ACC112 (cell line): ENCODE data around the gene RIGI.
"Not testable (repeated sequence)": the region's sequence is repeated elsewhere in the genome, so short reads cannot be mapped to it uniquely, and the experiment has no call there.

Experiments
- H2AFZ ChIP-seq: fragments of 200-600 bp; sonication (generic); one replicate; pipeline ENCODE4 v1.6.0; 2017; ENCODE audit warnings: antibody characterized with exemption, low read length; ENCODE audit not compliant: unreplicated experiment
- H3K27ac ChIP-seq: fragments of 200-600 bp; sonication (generic); 2 replicates; pipeline ENCODE4 v1.5.1; 2014; ENCODE audit warnings: low read depth, mild to moderate bottlenecking, antibody characterized with exemption, low read length, moderate library complexity
- H3K27me3 ChIP-seq: fragments of 200-600 bp; sonication (generic); 2 replicates; pipeline ENCODE4 v1.6.1; 2014; ENCODE audit warnings: mild to moderate bottlenecking, antibody characterized with exemption, low read length, moderate library complexity, mixed read lengths; ENCODE audit not compliant: insufficient read depth
- H3K36me3 ChIP-seq: fragments of 200-600 bp; sonication (generic); 2 replicates; pipeline ENCODE4 v1.6.1; 2016; ENCODE audit warnings: mild to moderate bottlenecking, antibody characterized with exemption, low read length, moderate library complexity, mixed read lengths; ENCODE audit not compliant: insufficient read depth
- H3K4me1 ChIP-seq: fragments of 200-600 bp; sonication (generic); one replicate; pipeline ENCODE4 v1.6.1; 2016; ENCODE audit warnings: low read length, mixed read lengths; ENCODE audit not compliant: insufficient read depth, unreplicated experiment, control insufficient read depth
- H3K4me3 ChIP-seq: fragments of 200-600 bp; sonication (generic); 2 replicates; pipeline ENCODE4 v1.5.1; 2014; ENCODE audit warnings: mild to moderate bottlenecking, low read depth, low read length
- H3K79me2 ChIP-seq: fragments of 200-600 bp; sonication (generic); one replicate; pipeline ENCODE4 v1.6.0; 2016; ENCODE audit warnings: low read length; ENCODE audit not compliant: control insufficient read depth, unreplicated experiment, insufficient read depth

RIGI gene

DNA sequence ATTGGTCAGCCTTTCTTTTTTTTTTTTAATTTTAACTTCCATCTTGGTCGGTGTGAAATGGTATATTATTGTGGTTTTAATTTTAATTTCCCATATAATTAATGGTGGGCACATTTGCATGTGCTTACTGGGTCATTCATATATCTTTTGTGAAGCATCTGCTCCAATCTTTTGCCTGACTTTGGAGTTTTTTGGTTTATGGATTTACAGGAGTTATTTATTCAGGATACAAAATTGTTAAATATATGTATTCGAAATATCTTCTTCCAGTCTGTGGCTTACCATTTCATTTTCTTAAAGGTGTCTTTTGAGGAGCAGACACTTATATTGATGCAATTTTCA, 682 bp upstream of the RIGI start:
- H3K79me2 ChIP-seq = peaks cover 52% of the 10 kb centered on the region
- peaks cover 31% of the 10 kb centered on the region for H3K36me3 ChIP-seq
- H3K27ac ChIP-seq = peak overlapping the region; percentile 89
- H3K27me3 ChIP-seq = no peaks in the 10 kb centered on the region
- H3K4me1 ChIP-seq = peaks cover 25% of the 10 kb centered on the region
- H3K4me3 ChIP-seq = peak overlapping the region; percentile 91
- peak overlapping the region; percentile 57 for H2AFZ ChIP-seq

DNA sequence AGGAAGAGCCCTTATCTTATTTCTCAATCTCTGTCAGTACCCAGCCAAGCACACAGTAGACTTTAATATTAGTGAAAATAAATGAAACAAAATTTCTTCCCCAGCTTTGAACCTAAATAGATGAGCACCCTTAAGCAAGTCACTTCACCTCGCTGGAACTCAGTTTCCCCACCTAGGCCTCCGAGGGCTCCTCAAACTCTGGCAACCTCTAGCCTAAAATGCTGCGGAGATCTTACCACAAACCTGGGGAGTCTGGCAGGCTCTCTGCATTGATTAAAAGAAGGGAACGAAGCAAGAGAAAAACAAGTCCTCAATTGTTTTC, 326 bp downstream of the RIGI start:
- H3K4me3 ChIP-seq = peak overlapping the region; percentile 91
- peaks cover 37% of the 10 kb centered on the region for H3K36me3 ChIP-seq
- H3K4me1 ChIP-seq = peaks cover 25% of the 10 kb centered on the region
- H3K27ac ChIP-seq = peak overlapping the region; percentile 89
- H3K79me2 ChIP-seq = peaks cover 60% of the 10 kb centered on the region
- H2AFZ ChIP-seq = no peak overlapping the region
- H3K27me3 ChIP-seq = no peaks in the 10 kb centered on the region

DNA sequence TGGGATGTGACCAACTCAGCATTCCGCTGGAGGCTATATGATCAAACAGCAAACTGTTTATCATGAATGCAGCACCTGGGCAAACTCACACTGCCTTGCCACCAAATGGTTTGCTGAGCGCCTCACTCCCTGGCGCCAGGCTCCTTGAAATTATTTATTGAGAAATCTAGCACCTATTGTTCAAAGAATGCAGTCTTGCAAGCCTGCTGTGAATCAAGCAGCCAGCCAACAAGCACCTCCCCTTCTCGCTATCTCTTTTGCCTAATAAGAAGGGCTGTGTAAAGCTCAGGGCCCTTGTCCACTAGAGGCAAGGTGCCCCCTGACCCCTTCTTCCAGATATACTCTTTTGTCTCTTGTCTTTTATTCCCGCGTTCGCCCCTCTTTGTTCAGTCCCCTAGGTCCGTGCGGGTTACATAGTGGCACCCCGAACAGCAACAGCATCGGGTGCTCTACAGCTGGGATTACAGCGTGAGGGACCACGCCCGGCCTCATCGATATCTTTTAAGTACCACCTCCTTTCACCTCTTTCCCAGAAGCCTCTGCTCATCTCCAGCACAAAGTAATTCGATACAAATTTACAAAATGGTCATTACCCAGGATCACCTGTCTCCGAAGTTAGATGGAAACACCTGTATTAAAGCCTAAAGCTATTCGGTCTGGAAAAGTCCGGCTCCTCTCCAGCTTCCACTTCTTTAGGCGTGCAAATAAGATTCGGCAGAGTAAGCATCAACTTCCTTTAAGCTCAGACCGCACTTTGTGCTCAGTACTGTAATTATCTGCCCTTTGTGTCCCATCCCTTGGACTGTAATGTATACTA, 896 bp downstream of the RIGI start:
- H3K79me2 ChIP-seq = peaks cover 66% of the 10 kb centered on the region
- H3K4me3 ChIP-seq = peak overlapping the region; percentile 91
- H3K27ac ChIP-seq = peak overlapping the region; percentile 89

DNA sequence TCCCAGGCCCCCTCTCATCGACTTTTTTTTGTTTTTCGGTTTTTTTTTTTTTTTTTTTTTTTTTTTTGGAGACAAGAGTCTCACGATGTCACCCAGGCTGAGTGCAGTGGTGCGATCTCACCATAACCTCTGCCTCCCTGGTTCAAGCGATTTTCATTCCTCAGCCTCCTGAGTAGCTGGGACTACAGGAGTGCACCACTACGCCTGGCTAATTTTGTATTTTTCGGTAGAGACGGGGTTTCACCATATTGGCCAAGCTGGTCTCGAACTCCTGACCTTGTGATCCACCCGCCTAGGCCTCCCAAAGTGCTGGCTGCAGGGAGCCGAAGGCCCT, 1.5 kb downstream of the RIGI start:
- Histone ChIP-seq H3K4me1 (peaks cover 24% of the 10 kb centered on the region), H3K36me3 (peaks cover 48% of the 10 kb centered on the region), H3K79me2 (peaks cover 71% of the 10 kb centered on the region), H3K27ac (peak overlapping the region; percentile 89; the same call in 1 of the 2 replicates), H3K4me3 (peak overlapping the region; percentile 91)
- not testable (repeated sequence) for H3K27me3 ChIP-seq, H2AFZ ChIP-seq

More for the DNA sequence above, 896 bp downstream of the RIGI start:
- peaks cover 43% of the 10 kb centered on the region for H3K36me3 ChIP-seq
- peaks cover 25% of the 10 kb centered on the region for H3K4me1 ChIP-seq
- H3K27me3 ChIP-seq = no peaks in the 10 kb centered on the region
- no peak overlapping the region for H2AFZ ChIP-seq

DNA sequence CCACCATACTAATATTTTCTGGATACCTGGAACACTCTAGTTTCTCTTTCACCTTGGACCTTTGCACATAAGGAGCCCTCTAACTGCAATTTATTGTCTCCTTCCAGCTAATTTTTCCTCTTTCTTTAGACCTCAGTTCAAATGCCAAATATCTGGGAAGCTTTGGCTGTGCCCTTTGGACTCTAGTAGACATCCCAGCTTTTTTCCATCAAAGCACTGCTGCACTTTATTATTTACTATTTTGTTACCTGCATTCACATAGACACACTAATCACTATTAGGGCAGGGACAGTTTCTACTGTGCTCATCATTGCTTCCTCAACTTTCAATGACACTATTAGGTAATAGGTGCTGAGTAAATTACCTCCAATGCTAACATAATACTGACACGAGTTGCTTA, 2.1 kb downstream of the RIGI start:
- Histone ChIP-seq H3K4me1 (peaks cover 18% of the 10 kb centered on the region), H3K36me3 (peaks cover 55% of the 10 kb centered on the region), H3K79me2 (peaks cover 77% of the 10 kb centered on the region), H2AFZ (no peak overlapping the region), H3K4me3 (peak overlapping the region; percentile 91), H3K27ac (no peak overlapping the region), H3K27me3 (no peaks in the 10 kb centered on the region)

DNA sequence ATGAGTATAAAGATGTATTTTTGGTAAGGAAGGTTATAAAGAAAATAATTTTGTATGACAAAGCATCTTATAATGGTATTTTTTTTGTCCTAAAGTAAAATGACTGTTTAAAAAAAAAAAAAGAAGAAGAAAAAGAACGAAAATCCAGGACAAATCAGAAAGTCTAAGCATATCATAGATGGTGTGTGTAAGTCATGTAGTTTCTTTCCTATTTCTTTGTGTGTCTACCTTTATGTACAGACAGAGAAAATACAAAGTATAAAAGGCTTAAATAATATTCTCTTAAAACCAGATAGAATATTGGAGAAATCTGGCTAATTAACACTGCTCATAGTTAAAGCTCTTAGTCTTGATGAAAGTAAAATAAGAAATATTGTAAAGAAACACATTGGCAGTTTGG, 7.7 kb downstream of the RIGI start:
- peaks cover 91% of the 10 kb centered on the region for H3K36me3 ChIP-seq

DNA sequence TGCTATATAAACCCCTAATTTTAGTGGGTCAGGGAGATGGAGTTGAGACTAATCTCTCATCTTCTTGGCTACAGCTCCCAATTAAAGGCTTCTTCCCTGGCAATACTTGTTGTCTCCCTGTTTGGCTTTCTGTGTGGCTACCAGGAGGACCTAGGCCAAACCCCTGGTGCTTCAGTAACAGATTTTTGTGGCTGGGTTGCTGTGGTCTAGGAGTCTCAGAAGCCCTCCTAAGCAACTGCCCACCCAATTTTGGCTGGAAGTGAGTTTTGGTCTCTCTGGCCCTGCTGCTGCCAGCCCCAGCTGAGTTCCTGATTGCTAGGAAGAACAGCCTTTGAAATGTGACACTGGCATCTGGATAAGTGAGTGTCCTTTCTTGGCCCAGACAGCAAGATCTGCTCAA, 9.8 kb downstream of the RIGI start:
- no peak overlapping the region for H3K27ac ChIP-seq
- peaks cover 71% of the 10 kb centered on the region for H3K36me3 ChIP-seq
- no peaks in the 10 kb centered on the region for H3K4me1 ChIP-seq
- no peak overlapping the region for H2AFZ ChIP-seq
- peaks cover 91% of the 10 kb centered on the region for H3K79me2 ChIP-seq
- H3K27me3 ChIP-seq = no peaks in the 10 kb centered on the region
- H3K4me3 ChIP-seq = no peak overlapping the region

More for the DNA sequence above, 7.7 kb downstream of the RIGI start:
- Histone ChIP-seq H2AFZ (no peak overlapping the region), H3K4me1 (peaks cover 2% of the 10 kb centered on the region), H3K27me3 (no peaks in the 10 kb centered on the region), H3K79me2 (peaks cover 97% of the 10 kb centered on the region), H3K27ac (no peak overlapping the region), H3K4me3 (no peak overlapping the region)

DNA sequence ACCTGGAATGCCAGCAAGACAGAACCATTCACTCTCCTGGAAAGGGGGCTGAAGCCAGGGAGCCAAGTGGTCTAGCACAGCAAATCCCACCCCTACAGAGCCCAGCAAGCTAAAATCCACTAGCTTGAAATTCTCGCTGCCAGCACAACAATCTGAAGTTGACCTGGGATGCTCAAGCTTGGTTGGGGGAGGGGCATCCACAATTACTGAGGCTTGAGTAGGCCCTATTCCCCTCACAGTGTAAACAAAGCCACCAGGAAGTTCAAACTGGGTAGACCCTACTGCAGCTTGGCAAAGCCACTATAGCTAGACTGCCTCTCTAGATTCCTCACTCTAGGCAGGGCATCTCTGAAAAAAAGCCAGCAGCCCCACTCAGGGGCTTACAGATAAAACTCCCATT, 17.3 kb downstream of the RIGI start:
- Histone ChIP-seq H3K27ac (no peak overlapping the region), H3K36me3 (peaks cover 14% of the 10 kb centered on the region), H2AFZ (no peak overlapping the region), H3K27me3 (no peaks in the 10 kb centered on the region), H3K79me2 (peaks cover 82% of the 10 kb centered on the region), H3K4me3 (no peak overlapping the region), H3K4me1 (peaks cover 34% of the 10 kb centered on the region)

DNA sequence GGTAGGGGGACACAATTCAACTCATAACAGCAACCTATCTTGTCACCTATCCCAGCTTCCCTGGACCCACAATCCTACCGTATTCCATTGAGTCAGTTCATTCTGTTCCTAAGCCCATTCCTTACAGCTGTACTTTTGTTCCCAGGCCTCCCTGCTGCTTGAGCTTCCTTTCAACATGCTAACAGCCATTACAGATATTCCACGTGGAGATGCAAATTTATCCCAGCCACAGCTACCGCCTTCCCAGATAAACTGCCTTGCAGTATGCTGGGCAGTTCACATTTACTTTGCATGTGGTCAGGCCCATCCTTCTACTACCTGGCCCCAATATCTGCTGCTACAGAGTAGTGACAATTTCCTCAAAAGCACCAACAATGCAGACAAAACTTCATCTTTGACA, 23.0 kb downstream of the RIGI start:
- Histone ChIP-seq H2AFZ (no peak overlapping the region), H3K79me2 (peaks cover 75% of the 10 kb centered on the region), H3K4me1 (peaks cover 57% of the 10 kb centered on the region), H3K36me3 (peaks cover 51% of the 10 kb centered on the region), H3K27ac (peak overlapping the region; percentile 89), H3K4me3 (peak overlapping the region; percentile 31; the same call in 1 of the 2 replicates), H3K27me3 (no peaks in the 10 kb centered on the region)

DNA sequence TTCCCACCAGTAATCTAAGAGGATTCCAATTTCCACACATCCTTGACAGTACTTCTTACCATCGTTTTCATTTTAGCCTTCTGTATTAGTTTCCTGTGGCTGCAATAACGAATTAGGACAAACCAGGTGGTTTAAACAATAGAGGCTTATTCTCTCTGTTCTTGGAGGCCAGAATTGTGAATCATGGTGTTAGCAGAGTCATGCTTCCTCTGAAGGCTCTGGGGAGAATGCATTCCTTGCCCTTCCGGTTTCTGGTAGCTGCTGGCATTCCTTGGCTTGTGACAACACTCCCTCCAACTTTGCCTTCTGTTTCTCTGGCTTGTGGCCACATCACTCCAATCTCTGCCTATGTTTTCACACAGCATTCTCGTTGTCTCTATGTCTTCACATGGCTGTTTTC, 23.5 kb downstream of the RIGI start:
- Histone ChIP-seq H3K79me2 (peaks cover 70% of the 10 kb centered on the region), H3K36me3 (peaks cover 55% of the 10 kb centered on the region), H3K27ac (peak overlapping the region; percentile 89), H3K4me1 (peaks cover 53% of the 10 kb centered on the region), H3K4me3 (peak overlapping the region; percentile 38; the same call in 1 of the 2 replicates), H2AFZ (no peak overlapping the region), H3K27me3 (no peaks in the 10 kb centered on the region)

DNA sequence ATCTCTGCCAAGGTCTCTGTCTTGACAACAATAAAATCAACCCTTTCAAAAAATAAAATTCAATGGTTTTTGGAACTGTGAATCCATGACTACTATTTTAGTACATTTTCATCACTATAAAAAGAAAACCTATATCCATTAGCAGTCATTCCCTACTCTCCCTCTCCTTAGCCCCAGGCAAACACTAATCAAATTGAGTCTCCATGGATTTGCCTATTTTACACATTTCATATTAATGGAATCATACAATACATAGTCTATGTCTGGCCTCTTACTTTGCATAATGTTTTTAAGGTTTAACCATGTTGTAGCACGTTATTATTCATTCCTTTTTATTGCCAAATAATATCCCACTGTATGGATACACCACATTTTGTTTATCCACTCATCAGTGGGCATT, 24.1 kb downstream of the RIGI start:
- peaks cover 68% of the 10 kb centered on the region for H3K79me2 ChIP-seq
- no peak overlapping the region for H2AFZ ChIP-seq
- peak overlapping the region; percentile 89 for H3K27ac ChIP-seq
- H3K36me3 ChIP-seq = peaks cover 60% of the 10 kb centered on the region
- H3K4me1 ChIP-seq = peaks cover 49% of the 10 kb centered on the region
- H3K27me3 ChIP-seq = no peaks in the 10 kb centered on the region
- H3K4me3 ChIP-seq = peak overlapping the region; percentile 38; the same call in 1 of the 2 replicates
